ENCODE data around the gene DMXL1. TPM values are rescaled to one million over a fixed set of nuclear protein-coding genes. Genes with fewer than 3 reads are reported as not detected.

Gene DMXL1
- total RNA-seq, 1 donor from 2014 or later: 45.5 TPM

DNA sequence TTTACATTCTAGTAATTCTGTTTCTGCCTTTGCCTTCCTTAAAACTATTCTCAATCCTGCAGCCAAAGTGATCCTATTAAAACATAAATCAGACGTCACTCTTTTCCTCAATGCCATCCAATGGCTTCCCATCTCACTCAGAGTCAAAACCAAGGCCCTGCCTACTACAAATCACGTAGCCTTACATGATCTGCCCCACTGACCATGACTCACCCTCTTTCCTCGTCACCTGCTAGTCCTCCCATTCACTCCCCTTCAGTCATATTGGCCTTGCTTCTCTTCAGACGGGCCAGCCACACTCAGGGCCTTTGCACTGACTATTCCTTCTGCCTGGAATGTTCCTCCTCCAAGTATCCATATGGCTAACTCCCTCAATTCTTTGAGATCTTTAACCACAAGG, 39.0 kb upstream of the DMXL1 start:
- Histone ChIP-seq H3K4me3 (no peak overlapping the region), H3K9ac (no peak overlapping the region), H3K79me2 (ENCODE audit: low read depth) (no peaks in the 10 kb centered on the region), H3K36me3 (no peaks in the 10 kb centered on the region), H3K27me3 (peaks cover 11% of the 10 kb centered on the region), H3K4me2 (no peak overlapping the region), H3K27ac (no peak overlapping the region), H3F3A (ENCODE audit: low read depth) (no peaks in the 10 kb centered on the region), H2AFZ (replicated peaks) (no peak overlapping the region), H4K20me1 (ENCODE audit: low read depth) (no peaks in the 10 kb centered on the region), H3K9me3 (ENCODE audit: low read depth) (no peaks in the 10 kb centered on the region), H3K4me1 (no peaks in the 10 kb centered on the region)
- H3K27me3 Mint-ChIP-seq (ENCODE audit: insufficient read depth, low read depth): no peaks in the 10 kb centered on the region
- H3K9me3 Mint-ChIP-seq: no peaks in the 10 kb centered on the region
- TF ChIP-seq EZH2phosphoT487 (IDR thresholded peaks at IDR 0.05) (no peak), EZH2 (IDR thresholded peaks at IDR 0.05) (no peak)
- TF ChIP-seq, protein P1, sequence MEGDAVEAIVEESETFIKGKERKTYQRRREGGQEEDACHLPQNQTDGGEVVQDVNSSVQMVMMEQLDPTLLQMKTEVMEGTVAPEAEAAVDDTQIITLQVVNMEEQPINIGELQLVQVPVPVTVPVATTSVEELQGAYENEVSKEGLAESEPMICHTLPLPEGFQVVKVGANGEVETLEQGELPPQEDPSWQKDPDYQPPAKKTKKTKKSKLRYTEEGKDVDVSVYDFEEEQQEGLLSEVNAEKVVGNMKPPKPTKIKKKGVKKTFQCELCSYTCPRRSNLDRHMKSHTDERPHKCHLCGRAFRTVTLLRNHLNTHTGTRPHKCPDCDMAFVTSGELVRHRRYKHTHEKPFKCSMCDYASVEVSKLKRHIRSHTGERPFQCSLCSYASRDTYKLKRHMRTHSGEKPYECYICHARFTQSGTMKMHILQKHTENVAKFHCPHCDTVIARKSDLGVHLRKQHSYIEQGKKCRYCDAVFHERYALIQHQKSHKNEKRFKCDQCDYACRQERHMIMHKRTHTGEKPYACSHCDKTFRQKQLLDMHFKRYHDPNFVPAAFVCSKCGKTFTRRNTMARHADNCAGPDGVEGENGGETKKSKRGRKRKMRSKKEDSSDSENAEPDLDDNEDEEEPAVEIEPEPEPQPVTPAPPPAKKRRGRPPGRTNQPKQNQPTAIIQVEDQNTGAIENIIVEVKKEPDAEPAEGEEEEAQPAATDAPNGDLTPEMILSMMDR (IDR thresholded peaks at IDR 0.05): no peak
- peaks cover 3% of the 10 kb centered on the region for H3K4me1 Mint-ChIP-seq
- no peak overlapping the region for H3K4me3 Mint-ChIP-seq
- no peaks in the 10 kb centered on the region for H3K36me3 Mint-ChIP-seq
- H3K27ac Mint-ChIP-seq: no peak overlapping the region
- DNase-seq (ENCODE audit: low spot score): no peak

- Histone ChIP-seq H3K79me2 (ENCODE audit: low read depth) (no peaks in the 10 kb centered on the region), H3K4me2 (no peak overlapping the region), H3K4me1 (no peaks in the 10 kb centered on the region), H4K20me1 (ENCODE audit: low read depth) (no peaks in the 10 kb centered on the region), H2AFZ (replicated peaks) (no peak overlapping the region), H3K9me3 (ENCODE audit: low read depth) (no peaks in the 10 kb centered on the region), H3K36me3 (no peaks in the 10 kb centered on the region), H3K9ac (no peak overlapping the region), H3K27ac (no peak overlapping the region), H3K27me3 (peaks cover 11% of the 10 kb centered on the region), H3F3A (ENCODE audit: low read depth) (no peaks in the 10 kb centered on the region), H3K4me3 (no peak overlapping the region)
- Mint-ChIP-seq H3K27ac (no peak overlapping the region), H3K4me1 (peaks cover 3% of the 10 kb centered on the region), H3K9me3 (no peaks in the 10 kb centered on the region), H3K36me3 (no peaks in the 10 kb centered on the region), H3K27me3 (ENCODE audit: insufficient read depth, low read depth) (no peaks in the 10 kb centered on the region), H3K4me3 (no peak overlapping the region)
- TF ChIP-seq EZH2 (IDR thresholded peaks at IDR 0.05) (no peak), EZH2phosphoT487 (IDR thresholded peaks at IDR 0.05) (no peak)
- TF ChIP-seq, protein P1 (IDR thresholded peaks at IDR 0.05): no peak
- DNase-seq (ENCODE audit: low spot score): no peak
Observed at GRCh38 chr5:119032656-119033055, 38.2 kb upstream of the DMXL1 start.

GRCh38 chr5:119033135-119033534, 37.8 kb upstream of the DMXL1 start:
- TF ChIP-seq, protein P1 (IDR thresholded peaks at IDR 0.05): no peak
- TF ChIP-seq EZH2 (IDR thresholded peaks at IDR 0.05) (no peak), EZH2phosphoT487 (IDR thresholded peaks at IDR 0.05) (no peak)
- Histone ChIP-seq H3K9ac (no peak overlapping the region), H3K79me2 (ENCODE audit: low read depth) (no peaks in the 10 kb centered on the region), H4K20me1 (ENCODE audit: low read depth) (no peaks in the 10 kb centered on the region), H3K4me3 (no peak overlapping the region), H3K4me1 (no peaks in the 10 kb centered on the region), H3K36me3 (no peaks in the 10 kb centered on the region), H3K4me2 (no peak overlapping the region), H3F3A (ENCODE audit: low read depth) (no peaks in the 10 kb centered on the region), H3K9me3 (ENCODE audit: low read depth) (no peaks in the 10 kb centered on the region), H3K27me3 (peaks cover 11% of the 10 kb centered on the region), H2AFZ (replicated peaks) (peak overlapping the region; percentile 79), H3K27ac (no peak overlapping the region)
- H3K4me3 Mint-ChIP-seq: no peak overlapping the region
- no peaks in the 10 kb centered on the region for H3K9me3 Mint-ChIP-seq
- H3K4me1 Mint-ChIP-seq: peaks cover 3% of the 10 kb centered on the region
- H3K27me3 Mint-ChIP-seq (ENCODE audit: insufficient read depth, low read depth): peaks cover under 1% of the 10 kb centered on the region
- H3K36me3 Mint-ChIP-seq: no peaks in the 10 kb centered on the region
- no peak for DNase-seq (ENCODE audit: low spot score)
- H3K27ac Mint-ChIP-seq: no peak overlapping the region
